ENCODE results near the gene SIRT3.
"Not testable (repeated sequence)": the region's sequence is repeated elsewhere in the genome, so short reads cannot be mapped to it uniquely, and the experiment has no call there.

The SIRT3 gene

GRCh38 chr11:223026-223789 is 12.9 kb downstream of the SIRT3 start:
- Histone ChIP-seq H3K27me3 (ENCODE audit: insufficient read depth, low read length) (no peaks in the 10 kb centered on the region), H2AFZ (ENCODE audit: low read length, unreplicated experiment) (no peak overlapping the region), H3K36me3 (ENCODE audit: insufficient read depth, low read length) (no peaks in the 10 kb centered on the region), H3K27ac (ENCODE audit: low read depth, low read length) (no peak overlapping the region), H3K4me1 (ENCODE audit: control insufficient read depth, insufficient read depth, low read length, unreplicated experiment) (peaks cover 8% of the 10 kb centered on the region), H3K4me3 (ENCODE audit: low read depth, low read length) (no peak overlapping the region), H3K79me2 (ENCODE audit: control insufficient read depth, insufficient read depth, low read length, unreplicated experiment) (peaks cover 2% of the 10 kb centered on the region)

GRCh38 chr11:221998-222789 is 13.9 kb downstream of the SIRT3 start:
- H3K36me3 ChIP-seq (ENCODE audit: insufficient read depth, low read length) = no peaks in the 10 kb centered on the region
- no peaks in the 10 kb centered on the region for H3K27me3 ChIP-seq (ENCODE audit: insufficient read depth, low read length)
- H3K4me1 ChIP-seq (ENCODE audit: control insufficient read depth, insufficient read depth, low read length, unreplicated experiment) = peaks cover 8% of the 10 kb centered on the region
- H3K27ac ChIP-seq (ENCODE audit: low read depth, low read length) = no peak overlapping the region
- no peak overlapping the region for H2AFZ ChIP-seq (ENCODE audit: low read length, unreplicated experiment)
- no peak overlapping the region for H3K4me3 ChIP-seq (ENCODE audit: low read depth, low read length)
- no peaks in the 10 kb centered on the region for H3K79me2 ChIP-seq (ENCODE audit: control insufficient read depth, insufficient read depth, low read length, unreplicated experiment)

- Histone ChIP-seq H2AFZ (ENCODE audit: low read length, unreplicated experiment) (no peak overlapping the region), H3K36me3 (ENCODE audit: insufficient read depth, low read length) (no peaks in the 10 kb centered on the region), H3K27ac (ENCODE audit: low read depth, low read length) (no peak overlapping the region), H3K27me3 (ENCODE audit: insufficient read depth, low read length) (no peaks in the 10 kb centered on the region), H3K79me2 (ENCODE audit: control insufficient read depth, insufficient read depth, low read length, unreplicated experiment) (no peaks in the 10 kb centered on the region), H3K4me1 (ENCODE audit: control insufficient read depth, insufficient read depth, low read length, unreplicated experiment) (peaks cover 8% of the 10 kb centered on the region), H3K4me3 (ENCODE audit: low read depth, low read length) (no peak overlapping the region)
Measured at GRCh38 chr11:221539-221938, 14.6 kb downstream of the SIRT3 start.

DNA sequence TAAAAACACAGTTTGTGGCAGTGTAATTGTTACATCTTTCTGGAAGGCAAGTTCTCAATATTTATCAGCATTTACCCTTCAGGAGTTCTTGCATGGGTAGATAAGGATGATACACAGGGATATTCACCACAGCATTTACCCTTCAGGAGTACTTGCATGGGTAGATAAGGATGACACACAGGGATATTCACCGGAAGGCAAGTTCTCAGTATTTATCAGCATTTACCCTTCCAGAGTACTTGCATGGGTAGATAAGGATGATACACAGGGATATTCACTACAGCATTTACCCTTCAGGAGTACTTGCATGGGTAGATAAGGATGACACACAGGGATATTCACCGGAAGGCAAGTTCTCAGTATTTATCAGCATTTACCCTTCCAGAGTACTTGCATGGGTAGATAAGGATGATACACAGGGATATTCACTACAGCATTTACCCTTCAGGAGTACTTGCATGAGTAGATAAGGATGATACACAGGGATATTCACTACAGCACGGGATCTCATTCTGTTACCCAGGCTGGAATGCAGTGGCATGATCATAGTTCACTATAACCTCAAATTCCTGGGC is 15.4 kb downstream of the SIRT3 start:
- H3K79me2 ChIP-seq (ENCODE audit: control insufficient read depth, insufficient read depth, low read length, unreplicated experiment); H3K4me3 ChIP-seq (ENCODE audit: low read depth, low read length); H3K27ac ChIP-seq (ENCODE audit: low read depth, low read length); H3K36me3 ChIP-seq (ENCODE audit: insufficient read depth, low read length); H3K4me1 ChIP-seq (ENCODE audit: control insufficient read depth, insufficient read depth, low read length, unreplicated experiment); H3K27me3 ChIP-seq (ENCODE audit: insufficient read depth, low read length); H2AFZ ChIP-seq (ENCODE audit: low read length, unreplicated experiment): not testable (repeated sequence)

- Histone ChIP-seq H3K36me3 (ENCODE audit: insufficient read depth, low read length) (peaks cover 1% of the 10 kb centered on the region; the same call in 1 of the 2 replicates), H3K4me3 (ENCODE audit: low read depth, low read length) (no peak overlapping the region), H3K27ac (ENCODE audit: low read depth, low read length) (no peak overlapping the region), H3K27me3 (ENCODE audit: insufficient read depth, low read length) (no peaks in the 10 kb centered on the region), H3K79me2 (ENCODE audit: control insufficient read depth, insufficient read depth, low read length, unreplicated experiment) (no peaks in the 10 kb centered on the region), H2AFZ (ENCODE audit: low read length, unreplicated experiment) (no peak overlapping the region), H3K4me1 (ENCODE audit: control insufficient read depth, insufficient read depth, low read length, unreplicated experiment) (no peaks in the 10 kb centered on the region)
Measured at GRCh38 chr11:218815-219593, 17.1 kb downstream of the SIRT3 start.

- Histone ChIP-seq H3K79me2 (ENCODE audit: control insufficient read depth, insufficient read depth, low read length, unreplicated experiment) (no peaks in the 10 kb centered on the region), H3K36me3 (ENCODE audit: insufficient read depth, low read length) (peaks cover 8% of the 10 kb centered on the region; the same call in 1 of the 2 replicates), H2AFZ (ENCODE audit: low read length, unreplicated experiment) (no peak overlapping the region), H3K27ac (ENCODE audit: low read depth, low read length) (no peak overlapping the region), H3K4me1 (ENCODE audit: control insufficient read depth, insufficient read depth, low read length, unreplicated experiment) (no peaks in the 10 kb centered on the region), H3K4me3 (ENCODE audit: low read depth, low read length) (no peak overlapping the region), H3K27me3 (ENCODE audit: insufficient read depth, low read length) (no peaks in the 10 kb centered on the region)
Measured at GRCh38 chr11:217704-218103, 18.4 kb downstream of the SIRT3 start.

- H3K27ac ChIP-seq (ENCODE audit: low read depth, low read length) = no peak overlapping the region
- H3K36me3 ChIP-seq (ENCODE audit: insufficient read depth, low read length) = peaks cover 19% of the 10 kb centered on the region; the same call in 1 of the 2 replicates
- no peak overlapping the region for H3K4me3 ChIP-seq (ENCODE audit: low read depth, low read length)
- H3K4me1 ChIP-seq (ENCODE audit: control insufficient read depth, insufficient read depth, low read length, unreplicated experiment) = no peaks in the 10 kb centered on the region
- peaks cover 12% of the 10 kb centered on the region for H3K79me2 ChIP-seq (ENCODE audit: control insufficient read depth, insufficient read depth, low read length, unreplicated experiment)
- H2AFZ ChIP-seq (ENCODE audit: low read length, unreplicated experiment) = no peak overlapping the region
- H3K27me3 ChIP-seq (ENCODE audit: insufficient read depth, low read length) = no peaks in the 10 kb centered on the region
Measured at GRCh38 chr11:216081-216974, 19.8 kb downstream of the SIRT3 start.

GRCh38 chr11:215581-216037 is 20.5 kb downstream of the SIRT3 start:
- Histone ChIP-seq H3K4me1 (ENCODE audit: control insufficient read depth, insufficient read depth, low read length, unreplicated experiment) (peaks cover 6% of the 10 kb centered on the region), H2AFZ (ENCODE audit: low read length, unreplicated experiment) (no peak overlapping the region), H3K4me3 (ENCODE audit: low read depth, low read length) (no peak overlapping the region), H3K27me3 (ENCODE audit: insufficient read depth, low read length) (no peaks in the 10 kb centered on the region), H3K27ac (ENCODE audit: low read depth, low read length) (no peak overlapping the region), H3K79me2 (ENCODE audit: control insufficient read depth, insufficient read depth, low read length, unreplicated experiment) (peaks cover 19% of the 10 kb centered on the region), H3K36me3 (ENCODE audit: insufficient read depth, low read length) (peaks cover 25% of the 10 kb centered on the region; the same call in 1 of the 2 replicates)

- Histone ChIP-seq H3K79me2 (ENCODE audit: control insufficient read depth, insufficient read depth, low read length, unreplicated experiment) (peaks cover 34% of the 10 kb centered on the region), H3K27ac (ENCODE audit: low read depth, low read length) (no peak overlapping the region), H2AFZ (ENCODE audit: low read length, unreplicated experiment) (no peak overlapping the region), H3K4me1 (ENCODE audit: control insufficient read depth, insufficient read depth, low read length, unreplicated experiment) (peaks cover 20% of the 10 kb centered on the region), H3K4me3 (ENCODE audit: low read depth, low read length) (no peak overlapping the region), H3K27me3 (ENCODE audit: insufficient read depth, low read length) (no peaks in the 10 kb centered on the region), H3K36me3 (ENCODE audit: insufficient read depth, low read length) (peaks cover 30% of the 10 kb centered on the region; the same call in 1 of the 2 replicates)
Measured at GRCh38 chr11:214083-214482, 22.1 kb downstream of the SIRT3 start.
